SKM-1 treated with dmso at 0.1 percent for 144 hours (cell line): ENCODE measurements around the gene HOXD12.
A peak's percentile ranks its signal among the peaks of the same experiment; 100 is the strongest.

Experiments
- DNase-seq: peaks from one replicate; lab custom pipeline; 2025; ENCODE audit not compliant: unreplicated experiment; lab: John Stamatoyannopoulos, UW

HOXD12 gene

DNA sequence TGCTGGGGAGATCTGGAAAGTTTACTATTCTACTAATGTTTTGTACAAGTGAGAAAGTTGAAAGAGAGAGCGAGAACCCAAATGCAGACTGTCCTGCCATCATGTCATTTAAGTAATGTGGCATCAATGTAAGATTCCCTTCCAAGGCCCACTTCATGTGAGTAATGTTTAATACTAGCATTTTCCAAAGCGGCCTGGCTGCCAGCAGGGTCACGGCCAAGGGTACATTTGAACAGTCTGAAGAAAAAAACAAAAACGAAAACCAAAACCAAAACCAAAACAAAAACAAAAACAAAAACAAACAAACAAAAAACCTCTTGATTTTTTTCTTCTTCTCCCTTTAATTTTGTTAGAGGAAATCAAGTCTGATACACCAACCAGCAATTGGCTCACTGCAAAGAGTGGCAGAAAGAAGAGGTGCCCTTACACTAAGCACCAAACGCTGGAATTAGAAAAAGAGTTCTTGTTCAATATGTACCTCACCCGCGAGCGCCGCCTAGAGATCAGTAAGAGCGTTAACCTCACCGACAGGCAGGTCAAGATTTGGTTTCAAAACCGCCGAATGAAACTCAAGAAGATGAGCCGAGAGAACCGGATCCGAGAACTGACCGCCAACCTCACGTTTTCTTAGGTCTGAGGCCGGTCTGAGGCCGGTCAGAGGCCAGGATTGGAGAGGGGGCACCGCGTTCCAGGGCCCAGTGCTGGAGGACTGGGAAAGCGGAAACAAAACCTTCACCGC is 19.2 kb downstream of the HOXD12 start:
- peak; percentile 18 for DNase-seq

DNA sequence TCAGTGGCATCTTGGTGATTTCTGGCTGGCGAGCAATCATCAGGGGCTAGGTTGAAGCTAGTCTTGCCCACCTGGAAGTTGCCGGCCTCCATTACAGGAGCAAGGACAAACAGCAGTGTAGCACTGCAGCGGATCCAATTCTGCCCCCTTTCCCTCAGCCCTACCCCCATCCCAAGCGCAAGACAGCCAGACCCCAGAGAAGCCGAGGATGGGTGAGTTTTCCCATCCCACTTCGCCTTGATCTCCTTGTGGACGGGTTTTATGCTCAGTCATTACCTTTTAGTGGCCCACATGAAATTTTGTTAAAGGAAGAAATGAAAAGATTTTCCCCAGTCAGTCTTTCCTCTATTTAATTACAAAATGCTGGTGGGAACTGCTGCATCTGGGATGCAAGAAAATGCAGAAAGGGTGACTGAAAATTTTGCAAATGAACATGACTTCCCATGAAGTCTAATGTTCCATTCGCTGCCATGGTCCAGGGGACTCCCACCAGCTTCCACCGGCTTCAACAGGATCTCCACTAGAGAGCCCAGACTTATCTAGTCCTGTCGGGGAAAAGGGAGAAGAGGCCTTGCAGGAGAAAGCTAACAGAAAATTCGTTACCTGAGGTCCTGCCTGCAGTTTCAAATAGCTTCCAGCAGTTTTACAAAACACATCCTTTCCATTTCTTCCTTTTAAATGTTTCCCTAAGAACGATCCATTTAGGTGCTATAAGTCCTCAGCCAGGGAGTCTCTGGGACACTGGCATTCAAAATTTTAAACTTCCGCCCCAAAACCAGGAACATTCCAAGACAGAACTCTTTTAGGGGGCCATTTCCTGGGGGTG is 21.0 kb downstream of the HOXD12 start:
- DNase-seq = no peak

DNA sequence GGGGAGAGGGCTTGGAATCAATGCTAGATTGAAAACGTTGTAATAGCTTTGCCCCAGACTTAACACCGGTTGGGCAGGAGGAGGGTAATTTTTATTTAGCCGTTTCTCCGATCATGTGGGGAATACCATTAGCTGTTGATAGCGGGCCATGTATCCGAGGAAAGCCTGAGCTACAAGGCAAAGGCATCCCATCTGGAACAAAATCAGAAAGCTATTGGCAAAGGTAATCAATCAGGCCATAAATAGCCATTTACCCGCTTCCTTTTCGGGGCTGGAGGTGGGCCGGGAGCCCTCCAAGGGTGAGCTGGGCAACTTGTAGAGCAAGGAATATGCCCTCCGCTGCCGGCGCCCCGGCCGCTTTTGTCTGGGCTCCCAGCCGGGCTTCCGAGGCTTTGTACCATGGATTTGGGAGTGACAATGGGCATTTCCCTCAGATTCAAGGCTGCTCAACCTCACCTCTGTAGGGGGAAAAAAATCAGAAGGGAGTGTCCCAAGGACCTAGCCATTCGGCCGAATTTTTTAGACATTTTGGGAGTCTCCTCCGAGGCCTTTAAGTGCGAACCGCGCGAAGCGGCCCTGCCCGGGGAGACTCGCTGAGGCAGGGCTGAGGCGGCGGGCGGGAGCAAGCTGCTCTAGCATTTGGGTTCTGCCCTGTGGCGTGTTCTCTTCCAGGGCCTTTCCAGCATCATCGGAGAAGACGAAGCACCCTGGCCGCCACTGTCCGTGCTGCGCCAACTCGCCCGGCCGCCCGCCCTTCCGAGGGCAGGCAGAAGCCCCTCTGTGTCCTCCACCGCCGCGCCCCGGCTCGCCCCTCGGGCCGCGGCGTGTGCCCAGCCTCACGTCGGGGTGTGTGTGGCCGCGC is 21.8 kb downstream of the HOXD12 start:
- DNase-seq = no peak

DNA sequence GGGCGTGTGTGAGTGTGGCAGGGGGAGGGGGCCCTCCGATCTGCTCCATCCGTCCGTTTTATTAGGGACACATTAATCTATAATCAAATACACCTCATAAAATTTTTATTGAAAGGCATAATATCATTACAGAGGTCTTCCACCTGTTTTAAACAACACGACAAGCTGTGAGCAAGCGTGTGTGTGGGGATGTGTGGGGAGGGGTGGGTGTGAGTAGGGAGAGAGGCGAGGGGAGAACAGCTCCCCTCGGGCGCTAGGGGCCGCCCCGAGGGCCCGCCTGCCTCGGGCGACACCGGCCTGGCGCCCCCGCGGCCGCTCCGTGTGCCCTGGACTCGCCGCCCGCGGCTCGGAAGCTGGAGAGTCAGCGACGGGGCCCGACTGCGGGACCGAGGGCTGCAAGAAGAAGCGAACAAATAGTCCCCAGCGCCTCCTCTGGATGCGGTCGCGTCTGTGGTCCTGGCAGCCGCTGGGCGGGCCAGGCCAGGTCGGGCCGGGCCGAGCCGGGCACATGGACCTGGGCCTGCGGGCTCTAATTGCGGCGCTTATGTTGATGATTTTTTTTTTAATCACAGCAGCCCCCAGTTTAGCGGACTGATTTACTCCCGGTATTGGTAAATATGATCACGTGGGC is 22.6 kb downstream of the HOXD12 start:
- DNase-seq = no peak

DNA sequence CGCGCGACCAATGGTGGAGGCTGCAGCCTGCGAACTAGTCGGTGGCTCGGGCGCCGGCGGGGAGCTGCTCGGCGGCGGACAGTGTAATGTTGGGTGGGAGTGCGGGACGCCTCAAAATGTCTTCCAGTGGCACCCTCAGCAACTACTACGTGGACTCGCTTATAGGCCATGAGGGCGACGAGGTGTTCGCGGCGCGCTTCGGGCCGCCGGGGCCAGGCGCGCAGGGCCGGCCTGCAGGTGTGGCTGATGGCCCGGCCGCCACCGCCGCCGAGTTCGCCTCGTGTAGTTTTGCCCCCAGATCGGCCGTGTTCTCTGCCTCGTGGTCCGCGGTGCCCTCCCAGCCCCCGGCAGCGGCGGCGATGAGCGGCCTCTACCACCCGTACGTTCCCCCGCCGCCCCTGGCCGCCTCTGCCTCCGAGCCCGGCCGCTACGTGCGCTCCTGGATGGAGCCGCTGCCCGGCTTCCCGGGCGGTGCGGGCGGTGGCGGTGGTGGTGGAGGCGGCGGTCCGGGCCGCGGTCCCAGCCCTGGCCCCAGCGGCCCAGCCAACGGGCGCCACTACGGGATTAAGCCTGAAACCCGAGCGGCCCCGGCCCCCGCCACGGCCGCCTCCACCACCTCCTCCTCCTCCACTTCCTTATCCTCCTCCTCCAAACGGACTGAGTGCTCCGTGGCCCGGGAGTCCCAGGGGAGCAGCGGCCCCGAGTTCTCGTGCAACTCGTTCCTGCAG is 23.3 kb downstream of the HOXD12 start, which contains the start of gene HOXD9:
HOXD9 (plus strand) TSS at position 37 of the 728 bp plus-strand sequence; CDS start at position 87, 50 bp downstream.
- DNase-seq = no peak

DNA sequence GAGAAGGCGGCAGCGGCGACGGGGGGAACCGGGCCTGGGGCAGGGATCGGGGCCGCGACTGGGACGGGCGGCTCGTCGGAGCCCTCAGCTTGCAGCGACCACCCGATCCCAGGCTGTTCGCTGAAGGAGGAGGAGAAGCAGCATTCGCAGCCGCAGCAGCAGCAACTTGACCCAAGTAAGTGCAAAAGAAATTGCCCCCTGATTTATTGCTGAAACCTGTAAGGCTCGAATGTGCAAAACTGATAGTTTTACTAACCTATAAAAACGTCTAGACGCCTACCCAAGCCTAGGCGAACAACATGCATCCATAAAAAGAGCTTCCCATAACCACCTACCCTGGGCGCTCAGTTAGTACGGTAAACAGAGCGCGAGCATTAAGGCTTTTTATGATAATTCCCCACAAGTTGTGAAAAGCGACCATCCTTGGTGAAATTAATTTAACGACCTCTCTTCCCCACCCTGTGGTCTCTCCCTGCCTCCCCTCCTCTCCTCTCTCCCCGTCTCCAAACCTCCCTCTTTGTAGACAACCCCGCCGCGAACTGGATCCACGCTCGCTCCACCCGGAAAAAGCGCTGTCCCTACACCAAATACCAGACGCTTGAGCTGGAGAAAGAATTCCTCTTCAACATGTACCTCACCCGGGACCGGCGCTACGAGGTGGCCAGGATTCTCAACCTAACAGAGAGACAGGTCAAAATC is 24.0 kb downstream of the HOXD12 start:
- DNase-seq = no peak

DNA sequence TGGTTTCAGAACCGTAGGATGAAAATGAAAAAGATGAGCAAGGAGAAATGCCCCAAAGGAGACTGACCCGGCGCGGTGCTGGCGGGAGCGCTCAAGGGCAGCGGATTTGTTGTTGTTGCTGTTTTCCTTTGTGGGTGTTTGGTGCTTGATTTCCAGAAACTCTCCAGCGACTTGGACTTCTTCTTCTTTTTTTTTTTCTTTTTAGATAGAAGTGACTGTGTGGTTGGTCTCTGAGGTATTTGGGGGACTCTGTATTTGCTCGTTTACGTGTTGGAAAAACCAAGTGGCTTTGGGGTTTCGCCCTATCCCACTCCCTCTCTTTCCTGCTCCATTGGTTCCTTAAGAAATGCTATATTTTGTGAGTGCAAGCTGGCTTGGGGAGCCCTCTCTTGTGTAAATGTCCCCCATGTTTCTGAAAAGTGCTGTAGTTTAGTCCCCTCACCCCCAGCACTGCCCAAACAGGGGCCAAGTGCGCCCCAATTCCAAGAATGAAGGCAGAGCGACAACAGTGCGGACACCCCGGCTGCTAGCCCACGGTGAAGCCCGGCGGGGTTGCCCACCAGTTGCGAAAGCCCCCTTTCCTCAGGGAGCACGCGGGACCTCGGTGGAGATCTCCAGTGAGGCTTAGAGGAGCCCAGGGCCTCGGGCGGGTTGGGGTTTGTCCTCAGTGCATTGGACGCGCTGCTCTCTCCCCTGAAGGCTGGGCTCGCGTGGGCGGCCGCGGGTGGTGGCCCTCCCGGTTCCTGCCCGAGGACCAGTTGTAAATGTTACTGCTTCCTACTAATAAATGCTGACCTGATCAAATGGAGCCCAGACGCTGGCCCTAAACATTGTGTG is 24.7 kb downstream of the HOXD12 start:
- no peak for DNase-seq

DNA sequence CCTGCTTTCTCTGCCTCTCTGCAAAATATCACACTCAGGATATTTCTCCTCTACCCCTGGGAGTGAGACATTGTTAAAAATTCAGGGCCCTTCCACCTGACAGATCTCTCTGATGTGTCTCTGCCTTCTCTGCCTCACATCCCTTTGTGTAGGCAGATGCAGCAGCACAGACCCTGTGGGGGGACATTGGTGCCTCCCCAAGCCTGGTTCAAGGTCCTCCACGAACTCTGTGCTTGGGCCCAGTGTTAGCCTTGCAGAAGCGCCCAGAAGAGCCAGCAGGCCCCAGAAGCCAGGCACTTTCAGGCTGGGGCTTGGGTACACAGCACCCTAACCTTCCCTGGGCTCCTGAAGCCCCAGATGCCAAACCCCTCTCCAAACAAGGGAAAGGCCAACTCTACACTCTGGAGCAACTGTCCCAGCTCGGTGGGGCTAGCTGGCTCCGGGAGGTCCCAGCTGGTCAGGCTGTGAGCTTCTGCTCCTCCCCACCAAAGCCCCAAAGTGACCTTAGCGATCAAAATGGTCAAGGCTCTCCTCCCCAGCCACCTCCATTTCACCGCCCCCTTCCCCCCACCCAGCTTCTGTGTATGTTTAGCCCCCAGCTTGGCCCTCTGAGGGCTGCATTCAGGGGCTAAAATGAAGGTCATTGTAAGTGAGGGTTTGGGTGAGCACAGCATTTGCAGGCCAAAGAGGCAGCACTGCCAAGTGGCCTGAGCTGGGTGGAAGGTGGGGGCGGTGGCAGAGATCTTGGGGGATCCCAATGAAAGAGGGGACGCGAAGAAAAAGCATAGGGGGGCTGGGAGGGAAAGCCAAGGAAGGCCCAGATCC is 25.6 kb downstream of the HOXD12 start:
- no peak for DNase-seq

DNA sequence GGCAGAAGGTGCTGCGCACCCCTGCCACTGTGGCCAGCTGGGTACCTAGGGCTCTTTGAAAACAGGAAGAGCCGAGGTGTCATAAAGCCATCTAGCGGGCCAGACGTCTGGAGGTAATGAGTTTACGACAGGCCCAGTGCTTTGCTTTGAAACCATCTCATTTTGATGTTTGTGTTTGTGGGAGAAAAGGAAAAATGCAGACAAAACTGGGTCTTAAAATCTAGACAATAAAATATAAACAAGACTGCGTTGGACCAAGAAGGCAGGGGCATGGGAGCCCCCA is 26.1 kb downstream of the HOXD12 start:
- no peak for DNase-seq

DNA sequence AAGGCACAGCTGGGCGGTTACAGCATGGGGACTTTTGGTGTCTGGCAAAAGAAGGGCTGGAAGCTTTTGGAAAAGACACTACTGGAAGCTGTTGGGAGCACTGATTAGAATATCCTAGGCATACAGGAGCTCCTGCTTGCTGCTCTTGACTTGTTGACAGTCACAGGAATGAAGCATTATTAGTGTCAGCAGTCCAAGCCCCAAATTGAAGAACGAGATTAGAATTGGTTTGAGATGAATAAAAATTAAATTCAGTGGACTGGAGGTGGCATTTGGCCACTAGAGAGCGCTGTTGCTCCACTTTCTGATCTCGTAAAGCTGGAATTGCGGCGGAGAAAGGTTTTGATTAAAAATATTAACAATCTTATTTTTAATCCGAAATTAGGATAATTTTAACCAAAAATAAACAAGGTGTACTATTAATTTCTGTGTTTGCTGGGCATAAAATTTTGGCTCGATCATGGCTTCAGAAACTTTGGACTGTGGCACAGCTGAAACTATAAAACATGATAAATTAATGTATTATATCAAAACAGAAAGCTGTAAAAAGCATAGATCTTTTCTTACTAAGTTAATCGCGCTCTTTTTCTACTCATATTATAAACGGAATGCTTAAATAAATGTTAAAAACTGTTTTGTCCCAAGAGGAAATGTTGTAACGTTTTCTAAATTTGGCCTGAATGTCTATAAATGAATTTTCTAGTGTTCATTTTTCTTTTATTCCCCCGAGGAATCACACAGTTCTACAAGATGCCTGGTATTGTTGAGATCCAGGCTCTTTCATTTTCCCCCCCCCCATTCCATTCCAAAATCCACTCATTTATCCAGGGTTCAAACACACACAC is 27.6 kb downstream of the HOXD12 start:
- peak; percentile 56 for DNase-seq

DNA sequence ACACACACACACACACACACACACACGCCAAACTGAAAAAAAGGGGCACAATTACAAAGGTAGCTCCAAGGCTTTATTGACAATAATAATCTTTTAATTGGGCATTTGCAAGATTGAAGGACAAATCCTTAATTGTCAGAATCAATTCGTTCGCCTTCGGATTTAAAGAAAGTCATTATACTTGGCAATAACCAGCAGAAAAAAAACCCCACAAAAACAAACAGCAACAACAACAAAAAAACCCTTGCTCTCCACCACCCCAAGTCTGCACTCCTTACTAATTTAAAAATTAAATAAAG is 28.1 kb downstream of the HOXD12 start:
- no peak for DNase-seq

DNA sequence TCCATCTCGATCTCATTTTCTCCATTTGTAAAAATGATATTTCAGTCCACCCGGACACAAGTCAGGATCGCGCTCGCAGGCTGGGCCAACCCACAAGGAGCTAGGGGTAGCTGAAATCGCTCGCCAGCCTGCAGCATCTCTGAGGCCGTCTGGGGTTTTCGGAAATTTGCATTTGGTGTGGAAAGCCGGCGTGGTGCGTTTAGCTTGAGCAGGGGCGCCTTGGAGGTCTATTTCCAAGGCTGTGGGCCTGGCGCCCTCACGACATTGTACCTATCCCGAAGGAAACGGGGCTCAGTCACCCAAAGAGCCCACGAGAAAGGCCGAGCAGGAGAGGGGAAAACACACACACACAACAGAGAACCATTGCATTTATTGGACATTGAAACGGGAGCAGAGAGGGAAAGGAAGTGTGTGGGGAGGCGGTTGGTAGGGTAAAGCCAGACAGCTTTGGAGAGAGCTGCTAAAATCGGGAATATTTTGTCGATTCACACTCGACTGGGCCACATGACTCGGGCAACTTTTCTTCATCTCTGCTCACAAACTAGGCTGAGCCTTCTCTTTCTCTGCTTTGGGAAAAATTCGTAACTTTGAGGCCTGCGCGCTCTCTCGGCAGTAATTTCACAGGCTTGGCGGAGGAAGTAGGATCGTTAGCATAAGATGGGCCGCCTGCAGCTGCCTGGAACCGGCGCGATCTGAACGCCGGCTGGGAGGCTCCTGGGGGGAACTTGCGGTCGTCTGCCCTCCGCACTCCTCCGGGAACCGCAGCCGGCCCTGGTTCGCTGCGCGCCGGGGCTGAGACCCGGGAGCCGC is 28.8 kb downstream of the HOXD12 start:
- no peak for DNase-seq

DNA sequence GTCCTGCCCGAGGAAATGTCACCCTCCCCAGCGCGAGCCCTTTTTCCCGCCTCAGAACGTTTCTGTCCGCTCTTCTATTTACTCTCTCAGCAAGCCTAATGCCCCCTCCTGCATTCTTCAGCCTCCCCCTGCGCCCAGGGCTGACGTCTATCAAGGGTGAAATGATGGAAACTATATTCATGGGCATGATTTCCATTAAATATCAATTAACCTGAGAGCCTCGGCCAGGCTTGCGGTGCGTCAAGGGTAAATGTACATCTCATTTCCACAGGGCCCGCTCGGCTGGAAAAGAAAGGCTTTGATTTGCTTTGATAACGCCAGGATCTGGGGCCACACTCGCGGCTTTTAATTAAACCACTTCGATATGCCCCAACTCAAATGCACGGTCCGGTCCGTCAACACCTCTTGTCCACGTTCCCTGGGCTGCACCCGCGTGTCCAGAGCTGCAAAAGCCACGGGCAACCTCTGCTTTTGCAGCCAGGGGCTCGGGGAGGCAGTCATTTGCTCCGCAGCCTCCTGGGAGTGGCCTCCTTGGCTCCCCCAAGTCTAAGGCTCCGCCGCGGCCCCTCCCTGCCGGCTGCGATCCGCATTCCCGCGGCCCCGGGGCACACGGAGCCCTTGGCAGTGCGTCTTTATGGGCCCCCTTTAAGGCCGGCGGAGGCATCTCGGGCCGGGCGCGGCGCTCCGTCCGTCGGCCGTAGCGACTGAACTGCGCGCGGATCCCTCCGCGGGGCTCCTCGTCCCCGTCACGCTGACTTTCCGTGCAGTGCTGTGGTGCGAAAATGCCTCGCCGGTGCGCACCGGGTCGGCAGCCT is 29.6 kb downstream of the HOXD12 start, which contains the start of gene HOXD8:
HOXD8 (plus strand) TSS at position 724 of the 815 bp plus-strand sequence. CDS start 662 bp downstream, outside the sequence.
- DNase-seq = no peak

DNA sequence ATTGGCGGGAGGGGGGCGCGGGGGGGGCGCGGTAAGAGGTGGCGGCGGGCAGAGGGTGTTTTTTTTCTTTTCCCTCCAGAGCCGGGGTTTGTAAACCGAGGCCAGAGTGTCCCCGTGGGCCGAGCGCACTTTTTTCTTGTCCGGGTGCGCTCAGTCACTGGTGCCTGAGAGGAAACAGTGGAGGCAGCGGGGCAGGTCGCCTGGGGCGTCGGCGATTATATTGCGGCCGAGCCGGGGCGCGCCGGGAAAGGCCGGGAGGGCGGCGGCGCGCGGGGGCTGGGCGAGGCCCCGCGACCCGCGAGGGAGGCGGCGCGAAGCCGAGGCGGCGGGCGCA is 30.2 kb downstream of the HOXD12 start:
- DNase-seq = no peak

DNA sequence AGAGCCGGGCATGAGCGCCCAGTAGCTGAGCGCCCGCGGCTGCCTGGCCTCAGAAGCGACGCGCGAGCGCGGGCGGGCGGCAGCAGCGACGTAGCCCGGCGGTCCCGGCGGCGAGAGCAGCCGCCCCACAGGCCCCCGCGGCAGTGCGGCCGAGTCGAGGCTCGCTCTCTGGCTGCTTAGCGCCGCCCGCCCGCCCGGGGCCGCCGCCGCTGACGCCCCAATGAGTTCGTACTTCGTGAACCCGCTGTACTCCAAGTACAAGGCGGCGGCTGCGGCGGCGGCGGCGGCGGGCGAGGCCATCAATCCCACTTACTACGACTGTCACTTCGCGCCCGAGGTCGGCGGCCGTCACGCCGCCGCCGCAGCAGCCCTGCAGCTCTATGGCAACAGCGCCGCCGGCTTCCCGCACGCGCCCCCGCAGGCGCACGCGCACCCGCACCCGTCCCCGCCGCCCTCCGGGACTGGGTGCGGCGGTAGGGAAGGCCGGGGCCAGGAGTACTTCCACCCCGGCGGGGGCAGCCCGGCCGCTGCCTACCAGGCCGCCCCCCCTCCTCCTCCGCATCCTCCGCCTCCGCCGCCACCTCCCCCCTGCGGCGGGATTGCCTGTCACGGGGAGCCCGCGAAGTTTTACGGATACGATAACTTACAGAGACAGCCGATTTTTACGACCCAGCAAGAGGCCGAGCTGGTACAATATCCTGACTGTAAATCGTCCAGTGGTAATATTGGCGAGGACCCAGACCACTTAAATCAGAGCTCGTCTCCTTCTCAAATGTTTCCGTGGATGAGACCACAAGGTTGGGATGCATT is 30.8 kb downstream of the HOXD12 start:
- DNase-seq = no peak
